HUDEP-2 (cell line): ENCODE measurements around the gene EFHB.
"Not testable (repeated sequence)": the region's sequence is repeated elsewhere in the genome, so short reads cannot be mapped to it uniquely, and the experiment has no call there.

Source experiments
- DNase-seq, 76 experiments: peaks; one replicate each; lab custom pipeline; 2025; ENCODE audit not compliant: unreplicated experiment in 76 of 76; lab: John Stamatoyannopoulos, UW

Gene EFHB

GRCh38 chr3:19931767-19932188 lies 2.2 kb downstream of the EFHB start:
- peak in 10 of 76 experiments; percentile 3 to 52 (median 28) for DNase-seq

GRCh38 chr3:19931180-19931692 lies 2.8 kb downstream of the EFHB start:
- peak in 2 of 76 experiments; percentile 3 to 7 for DNase-seq

GRCh38 chr3:19920401-19921080 lies 13.5 kb downstream of the EFHB start:
- DNase-seq: no peak

- no peak for DNase-seq
These were observed 16.9 kb downstream of the EFHB start for GRCh38 chr3:19917167-19917566.

- DNase-seq: no peak
These were observed 22.6 kb downstream of the EFHB start for GRCh38 chr3:19911452-19911851.

GRCh38 chr3:19907523-19907922 lies 26.5 kb downstream of the EFHB start:
- DNase-seq: no peak

- DNase-seq: no peak
These were observed 30.4 kb downstream of the EFHB start for GRCh38 chr3:19903649-19904048.

- DNase-seq: peak in 19 of 76 experiments; percentile 1 to 60 (median 23)
These were observed 32.1 kb downstream of the EFHB start for GRCh38 chr3:19901918-19902317.

GRCh38 chr3:19901337-19901736 lies 32.7 kb downstream of the EFHB start:
- no peak for DNase-seq

GRCh38 chr3:19899833-19900232 lies 34.2 kb downstream of the EFHB start:
- not testable (repeated sequence) for DNase-seq

- no peak for DNase-seq
These were observed 34.8 kb downstream of the EFHB start for GRCh38 chr3:19899264-19899663.

- no peak for DNase-seq
These were observed 35.3 kb downstream of the EFHB start for GRCh38 chr3:19898721-19899120.

- no peak for DNase-seq
These were observed 42.3 kb downstream of the EFHB start for GRCh38 chr3:19891740-19892139.

GRCh38 chr3:19888428-19889152 lies 45.4 kb downstream of the EFHB start:
- DNase-seq: no peak

- not testable (repeated sequence) for DNase-seq
These were observed 46.9 kb downstream of the EFHB start for GRCh38 chr3:19887122-19887521.

GRCh38 chr3:19886404-19886803 lies 47.6 kb downstream of the EFHB start:
- no peak for DNase-seq

GRCh38 chr3:19885468-19885867 lies 48.5 kb downstream of the EFHB start:
- DNase-seq: peak in 28 of 76 experiments; percentile 4 to 56 (median 34)

- DNase-seq: no peak
These were observed 52.2 kb downstream of the EFHB start for GRCh38 chr3:19881852-19882251.

- no peak for DNase-seq
These were observed 53.0 kb downstream of the EFHB start for GRCh38 chr3:19881036-19881435.

GRCh38 chr3:19877656-19878055 lies 56.4 kb downstream of the EFHB start:
- DNase-seq: no peak

- DNase-seq: peak in 49 of 76 experiments; percentile 2 to 70 (median 32)
These were observed 67.2 kb downstream of the EFHB start for GRCh38 chr3:19866751-19867347.
